ENCODE data around the gene CHIC2.

- TF ChIP-seq POLR2A (IDR thresholded peaks at IDR 0.05; ENCODE audit: low read depth, low read length), result no peak
- TF ChIP-seq CTCF (conservative IDR thresholded peaks at IDR 0.05; ENCODE audit: low read depth, low read length), result no peak
- no peak for TF ChIP-seq ELK1 (IDR thresholded peaks at IDR 0.05; ENCODE audit: borderline replicate concordance, low read depth, low read length)
- TF ChIP-seq CEBPB (IDR thresholded peaks at IDR 0.05; ENCODE audit: low read depth, low read length), result peak; percentile 76
- TF ChIP-seq MAFK (IDR thresholded peaks at IDR 0.05; ENCODE audit: low read depth, low read length), result no peak
- no peak for TF ChIP-seq MAZ (IDR thresholded peaks at IDR 0.05; ENCODE audit: borderline replicate concordance, low read depth, low read length)
- TF ChIP-seq RAD21 (IDR thresholded peaks at IDR 0.05; ENCODE audit: low read length), result no peak
- no peak for TF ChIP-seq MXI1 (IDR thresholded peaks at IDR 0.05; ENCODE audit: borderline replicate concordance, low read depth, low read length)
- no peak for TF ChIP-seq BHLHE40 (IDR thresholded peaks at IDR 0.05; ENCODE audit: low read depth, low read length)
- TF ChIP-seq FOS (IDR thresholded peaks at IDR 0.05; ENCODE audit: low read depth, low read length), result no peak
- TF ChIP-seq USF2 (IDR thresholded peaks at IDR 0.05; ENCODE audit: low read depth, low read length), result no peak
- no peak for TF ChIP-seq NFE2L2 (IDR thresholded peaks at IDR 0.05; ENCODE audit: low read depth, low read length)
- no peak for TF ChIP-seq SMC3 (IDR thresholded peaks at IDR 0.05; ENCODE audit: low read depth, low read length)
- no peak for TF ChIP-seq CHD1 (IDR thresholded peaks at IDR 0.05; ENCODE audit: low read depth, low read length)
Measured at GRCh38 chr4:54004463-54004862, 59.9 kb downstream of the CHIC2 start.
